GM18951 (cell line): Measurements from ENCODE around the gene CFAP58.

Source experiments
- POLR2A ChIP-seq: IDR thresholded peaks from 4 replicates; pipeline ENCODE4 v1.6.1; 2011; ENCODE audit warnings: mild to moderate bottlenecking; ENCODE audit not compliant: insufficient read length, insufficient read depth; ENCODE audit errors: extremely low read depth
- in situ Hi-C: fragments of 300-500 bp; cut with MboI; formaldehyde crosslinking; loops from one replicate; pipeline ENCODE4 v1.12.0; 2022; ENCODE audit warnings: low sequenced_read_pairs, mixed read lengths, inconsistent platforms; ENCODE audit not compliant: unreplicated experiment

Gene CFAP58

GRCh38 chr10:104429846-104430245 is 76.2 kb downstream of the CFAP58 start:
- in situ Hi-C loops: no loop called here
- no peak for TF ChIP-seq POLR2A

- in situ Hi-C loops: no loop called here
- no peak for TF ChIP-seq POLR2A
Observed at GRCh38 chr10:104430360-104430759, 76.7 kb downstream of the CFAP58 start.

- no peak for TF ChIP-seq POLR2A
- in situ Hi-C loops: no loop called here
Observed at GRCh38 chr10:104433669-104434068, 80.0 kb downstream of the CFAP58 start.

- no peak for TF ChIP-seq POLR2A
- in situ Hi-C loops: no loop called here
Observed at GRCh38 chr10:104434601-104435000, 81.0 kb downstream of the CFAP58 start.

- TF ChIP-seq POLR2A: no peak
- in situ Hi-C loops: no loop called here
Observed at GRCh38 chr10:104435822-104436221, 82.2 kb downstream of the CFAP58 start.

- no peak for TF ChIP-seq POLR2A
Observed at GRCh38 chr10:104437226-104437625, 83.6 kb downstream of the CFAP58 start.

GRCh38 chr10:104440221-104440620 is 86.6 kb downstream of the CFAP58 start:
- in situ Hi-C loops: no loop called here
- no peak for TF ChIP-seq POLR2A

More at GRCh38 chr10:104437226-104437625, 83.6 kb downstream of the CFAP58 start:
- in situ Hi-C loops: no loop called here

GRCh38 chr10:104441329-104442000 is 87.8 kb downstream of the CFAP58 start:
- in situ Hi-C loops: no loop called here
- TF ChIP-seq POLR2A: no peak

GRCh38 chr10:104445359-104445758 is 91.7 kb downstream of the CFAP58 start:
- no peak for TF ChIP-seq POLR2A
- in situ Hi-C loops: no loop called here

GRCh38 chr10:104446151-104446550 is 92.5 kb downstream of the CFAP58 start:
- no peak for TF ChIP-seq POLR2A
- in situ Hi-C loops: no loop called here

- no peak for TF ChIP-seq POLR2A
- in situ Hi-C loops: no loop called here
Observed at GRCh38 chr10:104447331-104447730, 93.7 kb downstream of the CFAP58 start.

- no peak for TF ChIP-seq POLR2A
- in situ Hi-C loops: no loop called here
Observed at GRCh38 chr10:104447906-104448305, 94.3 kb downstream of the CFAP58 start.

GRCh38 chr10:104449391-104449790 is 95.8 kb downstream of the CFAP58 start:
- in situ Hi-C loops: no loop called here
- TF ChIP-seq POLR2A: no peak

GRCh38 chr10:104450490-104450889 is 96.9 kb downstream of the CFAP58 start:
- TF ChIP-seq POLR2A: no peak
- in situ Hi-C loops: no loop called here

- in situ Hi-C loops: no loop called here
- no peak for TF ChIP-seq POLR2A
Observed at GRCh38 chr10:104450954-104451353, 97.3 kb downstream of the CFAP58 start.

GRCh38 chr10:104452977-104453376 is 99.3 kb downstream of the CFAP58 start:
- no peak for TF ChIP-seq POLR2A
- in situ Hi-C loops: no loop called here
